Stimulated activated CD4-positive, alpha-beta T cell treated with anti-CD3 and anti-CD28 coated beads, Interleukin-4, amount 100 ng/mL, for 24 hours (primary cell): ENCODE data around the gene MMP8.
"Not testable (repeated sequence)": the region's sequence is repeated elsewhere in the genome, so short reads cannot be mapped to it uniquely, and the experiment has no call there.

Experiments
- DNase-seq: peaks from one replicate; pipeline ENCODE4 v3.0.0-alpha.2; 2020

MMP8 gene

GRCh38 chr11:102724904-102725500 lies at the start of gene MMP8:
Gene MMP8 (minus strand): TSS chr11:102724954. CDS start chr11:102724855, 99 bp downstream.
- DNase-seq = no peak

GRCh38 chr11:102773386-102773785 lies 48.6 kb upstream of the MMP8 start:
- DNase-seq = no peak

- DNase-seq = no peak
Observed at GRCh38 chr11:102771351-102771750, 46.6 kb upstream of the MMP8 start.

- DNase-seq = no peak
Observed at GRCh38 chr11:102770191-102770590, 45.4 kb upstream of the MMP8 start.

- no peak for DNase-seq
Observed at GRCh38 chr11:102767800-102768199, 43.0 kb upstream of the MMP8 start.

- DNase-seq = no peak
Observed at GRCh38 chr11:102763440-102763839, 38.7 kb upstream of the MMP8 start.

GRCh38 chr11:102762361-102762767 lies 37.6 kb upstream of the MMP8 start:
- no peak for DNase-seq

- DNase-seq = no peak
Observed at GRCh38 chr11:102761646-102762238, 37.0 kb upstream of the MMP8 start.

GRCh38 chr11:102760344-102761035 lies 35.7 kb upstream of the MMP8 start:
- no peak for DNase-seq

- DNase-seq = no peak
Observed at GRCh38 chr11:102757823-102758549, 33.2 kb upstream of the MMP8 start.

- DNase-seq = no peak
Observed at GRCh38 chr11:102753267-102753666, 28.5 kb upstream of the MMP8 start.

GRCh38 chr11:102751673-102752072 lies 26.9 kb upstream of the MMP8 start:
- DNase-seq = no peak

- no peak for DNase-seq
Observed at GRCh38 chr11:102749101-102749722, 24.5 kb upstream of the MMP8 start.

- not testable (repeated sequence) for DNase-seq
Observed at GRCh38 chr11:102746746-102747578, 22.2 kb upstream of the MMP8 start.

- no peak for DNase-seq
Observed at GRCh38 chr11:102734650-102735049, 9.9 kb upstream of the MMP8 start.

- peak; percentile 32 for DNase-seq
Observed at GRCh38 chr11:102733232-102733875, 8.6 kb upstream of the MMP8 start.

GRCh38 chr11:102730944-102731343 lies 6.2 kb upstream of the MMP8 start:
- DNase-seq = not testable (repeated sequence)

GRCh38 chr11:102729849-102730815 lies 5.4 kb upstream of the MMP8 start:
- no peak for DNase-seq

GRCh38 chr11:102727890-102728289 lies 3.1 kb upstream of the MMP8 start:
- no peak for DNase-seq

GRCh38 chr11:102722821-102723220 lies 1.9 kb downstream of the MMP8 start:
- DNase-seq = no peak
